GM19324 (cell line): ENCODE data around the gene ATP11A.

Experiments
- ATAC-seq: cut with Tn5 transposase; IDR thresholded peaks from one replicate; pipeline ENCODE4 v1.9.1; 2021; ENCODE audit warnings: mild to moderate bottlenecking, moderate library complexity; ENCODE audit not compliant: unreplicated experiment, low FRiP score

Gene ATP11A

DNA sequence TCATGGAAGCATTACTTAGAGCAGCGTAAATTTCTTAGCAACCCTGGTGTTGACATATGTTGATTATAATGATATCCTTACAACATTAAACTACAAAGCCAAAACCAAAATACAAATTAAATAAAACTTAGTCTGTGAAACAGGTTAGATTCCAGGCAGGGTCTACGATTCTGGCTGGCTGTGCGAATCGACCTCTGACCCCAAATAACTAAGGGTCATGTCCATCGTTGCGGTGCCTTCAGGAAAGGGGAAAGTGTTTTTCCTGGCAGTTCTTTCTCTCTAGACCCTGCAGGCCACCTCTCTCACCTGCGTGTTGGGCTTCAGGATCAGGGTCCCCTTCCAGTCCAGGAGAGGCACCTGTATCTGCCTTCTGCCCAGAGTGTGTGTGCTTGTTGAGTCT, 66.2 kb downstream of the ATP11A start:
- ATAC-seq: no peak

DNA sequence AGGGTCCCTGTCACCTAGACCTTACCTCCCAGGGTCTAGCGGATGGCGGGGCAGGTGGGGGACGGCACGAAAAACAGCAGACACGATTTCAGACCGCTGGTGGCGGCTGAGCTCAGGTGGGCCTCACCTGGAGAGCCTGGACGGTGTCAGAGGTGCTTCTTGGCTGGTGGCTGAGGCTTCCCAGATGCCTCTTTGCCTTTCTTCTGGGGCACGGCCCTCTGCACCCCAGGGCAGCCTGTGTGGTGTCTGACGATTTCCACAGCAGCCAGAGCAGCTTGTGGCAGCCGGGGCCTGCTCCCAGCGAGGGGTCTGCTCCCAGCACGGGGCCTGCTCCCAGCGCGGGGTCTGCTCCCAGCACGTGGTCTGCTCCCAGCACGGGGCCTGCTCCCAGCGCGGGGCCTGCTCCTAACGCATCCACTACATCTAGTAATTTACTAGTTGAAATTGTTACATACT, 66.7 kb downstream of the ATP11A start:
- ATAC-seq: no peak

GRCh38 chr13:112756967-112757758, 67.3 kb downstream of the ATP11A start:
- no peak for ATAC-seq

DNA sequence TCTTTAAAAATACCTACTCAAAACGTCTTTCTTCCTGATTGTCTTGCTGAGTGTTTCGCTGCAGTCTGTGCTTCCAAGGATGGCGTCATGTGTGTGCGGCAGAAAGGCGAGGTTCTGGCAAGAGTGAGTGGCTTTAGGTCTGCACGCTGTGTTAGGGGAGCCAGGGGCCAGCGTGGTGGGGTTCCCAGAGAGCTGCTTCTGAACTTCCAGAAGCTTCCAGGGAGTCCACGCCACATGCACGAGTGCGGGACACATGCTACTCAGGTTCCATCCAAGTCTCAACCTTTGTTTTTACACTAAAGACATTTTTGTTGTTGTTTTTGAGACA, 67.9 kb downstream of the ATP11A start:
- no peak for ATAC-seq

DNA sequence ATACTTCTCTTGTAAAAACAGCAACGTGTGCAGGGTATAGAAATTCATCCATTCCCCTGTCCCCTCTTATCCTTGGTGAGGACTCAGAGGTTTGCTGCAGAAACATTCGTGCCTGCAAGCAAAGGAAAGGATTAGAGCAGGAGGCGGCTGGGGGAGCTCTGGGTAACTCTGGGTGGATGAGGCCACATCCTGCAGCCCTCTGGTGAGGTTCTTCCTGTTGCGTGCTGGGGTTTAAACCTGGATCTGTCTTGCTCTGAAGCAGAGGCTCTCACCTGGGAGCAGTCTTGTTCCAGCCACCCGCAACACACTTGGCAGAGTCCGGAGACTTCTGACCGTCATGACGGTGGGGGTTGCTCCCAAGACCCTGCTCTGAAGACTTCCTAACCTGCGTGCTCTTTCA, 69.2 kb downstream of the ATP11A start:
- ATAC-seq: no peak

- ATAC-seq: no peak
Measured at GRCh38 chr13:112759827-112760226, 70.0 kb downstream of the ATP11A start.

DNA sequence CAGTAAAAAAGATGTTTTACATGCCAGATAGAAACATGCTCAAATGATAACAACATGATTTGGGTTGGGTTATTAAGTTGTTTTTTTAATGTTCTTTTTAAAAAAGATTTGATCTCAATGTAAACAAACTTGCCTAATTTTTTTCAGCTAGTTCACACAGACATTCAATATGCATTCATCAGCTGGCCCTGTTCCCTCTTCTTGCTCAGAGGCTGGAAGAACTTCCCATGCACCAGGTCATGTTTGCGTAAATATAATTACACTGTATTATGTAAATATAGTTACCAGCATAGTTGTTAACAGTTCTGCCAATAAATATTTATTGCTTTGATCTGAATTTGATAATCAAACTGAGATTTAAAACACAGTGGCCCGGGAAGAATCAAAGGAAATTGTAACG, 70.6 kb downstream of the ATP11A start:
- ATAC-seq: no peak

- ATAC-seq: no peak
Measured at GRCh38 chr13:112760931-112761330, 71.1 kb downstream of the ATP11A start.

DNA sequence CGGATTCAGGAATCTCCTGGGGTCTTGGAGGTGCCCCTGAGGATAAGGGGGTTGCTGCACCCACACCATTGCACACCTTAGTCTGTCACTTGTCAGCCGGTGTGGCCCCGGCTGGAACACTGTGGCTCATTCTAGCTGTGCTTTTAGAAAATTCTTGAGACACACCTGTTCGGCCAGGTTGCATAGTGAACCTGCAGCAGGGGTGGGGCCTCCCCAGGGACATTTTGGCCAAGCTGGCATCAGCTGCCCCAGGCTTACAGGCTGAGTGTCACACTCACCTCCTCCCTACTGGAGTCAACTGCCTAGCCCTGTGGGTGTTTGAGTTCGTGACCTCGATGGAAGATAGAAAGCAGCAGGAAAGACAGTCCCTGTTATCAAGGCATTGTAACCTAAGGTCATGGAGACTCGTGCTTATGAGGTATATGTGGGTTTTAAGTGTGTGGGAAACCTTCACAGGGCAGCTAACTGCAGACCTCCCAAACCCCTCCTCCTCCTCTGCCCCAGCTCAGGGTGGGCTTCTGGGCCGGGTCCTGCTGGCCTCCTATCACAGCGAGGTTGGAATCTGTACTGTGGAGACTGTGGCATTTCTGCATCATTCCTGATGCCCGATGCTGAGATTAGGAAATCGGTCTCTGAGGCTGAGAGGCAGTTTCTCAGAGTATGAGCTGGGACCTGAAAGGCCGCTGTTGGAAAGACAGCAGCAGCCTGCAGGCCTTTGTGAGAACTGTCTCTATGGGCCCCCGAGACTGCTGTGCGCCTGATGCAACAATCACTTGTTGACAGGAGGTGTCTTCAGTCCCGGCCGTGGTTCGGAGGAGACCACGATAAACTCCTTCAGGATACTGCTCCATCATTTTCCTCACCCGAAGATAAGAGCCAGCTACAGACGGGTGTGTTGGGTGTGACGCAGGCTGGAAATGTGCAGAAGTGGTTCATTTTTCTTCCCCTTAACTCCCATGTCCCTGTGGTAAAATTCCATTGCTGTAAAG, 72.2 kb downstream of the ATP11A start:
- no peak for ATAC-seq

DNA sequence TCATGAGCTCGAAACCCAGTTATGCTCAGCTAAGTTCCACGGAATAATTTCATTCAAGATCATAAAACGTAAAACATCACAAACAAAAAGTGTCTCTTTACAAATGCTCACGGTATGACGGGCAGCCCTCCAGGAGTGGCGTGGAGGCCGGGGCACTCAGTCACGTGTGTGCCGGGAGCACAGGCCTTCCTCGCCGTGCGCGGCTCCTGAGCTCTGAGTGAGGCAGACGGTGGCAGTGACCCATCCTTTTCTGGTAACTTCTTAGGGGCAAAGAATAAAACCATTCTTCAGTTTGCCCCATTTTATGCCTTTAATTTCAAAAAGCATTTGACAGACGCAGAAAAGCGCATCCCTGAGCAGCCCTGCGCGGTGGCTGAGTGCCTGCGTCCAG, 72.8 kb downstream of the ATP11A start:
- no peak for ATAC-seq

- ATAC-seq: no peak
Measured at GRCh38 chr13:112764028-112764427, 74.2 kb downstream of the ATP11A start.

- ATAC-seq: no peak
Measured at GRCh38 chr13:112764864-112765561, 75.2 kb downstream of the ATP11A start.

DNA sequence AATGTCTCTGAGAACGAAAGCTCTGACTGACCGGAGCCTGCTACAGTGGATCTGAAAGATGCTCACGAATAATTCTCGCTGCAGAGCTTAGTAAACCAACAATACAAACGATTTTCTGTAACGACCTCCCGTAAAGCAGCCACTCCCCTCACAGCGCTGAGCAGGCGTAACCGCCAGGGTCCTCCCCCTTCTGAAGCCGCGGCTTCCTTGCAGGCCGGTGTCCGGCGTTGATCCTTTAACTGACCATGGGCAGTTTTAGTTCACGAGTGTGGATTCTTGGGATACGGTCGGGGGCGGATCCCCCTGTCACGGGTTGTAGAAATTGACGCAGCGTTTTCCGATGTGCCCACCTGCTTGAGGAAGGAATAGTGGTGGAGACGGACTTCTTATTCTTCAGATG, 75.9 kb downstream of the ATP11A start:
- ATAC-seq: no peak

DNA sequence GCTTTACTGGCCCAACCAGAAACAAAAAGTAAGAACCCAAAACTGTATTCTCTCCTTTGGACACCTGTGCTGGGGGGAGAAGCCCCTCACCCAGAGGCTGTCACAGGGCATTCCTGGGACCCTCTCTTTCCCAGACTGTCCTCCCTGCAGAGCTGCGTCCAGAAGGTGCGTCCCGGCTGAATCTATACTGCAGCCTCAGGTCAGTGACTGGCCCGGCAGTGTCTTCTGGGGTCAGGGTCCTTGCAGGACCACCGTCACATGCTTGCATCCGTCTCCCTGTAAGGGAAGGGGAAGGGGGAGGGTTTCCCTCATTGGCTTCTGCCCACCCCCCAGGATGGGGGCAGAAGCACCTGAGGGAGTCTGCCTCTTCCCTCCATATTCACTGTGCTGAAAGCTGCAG, 76.5 kb downstream of the ATP11A start:
- ATAC-seq: no peak

DNA sequence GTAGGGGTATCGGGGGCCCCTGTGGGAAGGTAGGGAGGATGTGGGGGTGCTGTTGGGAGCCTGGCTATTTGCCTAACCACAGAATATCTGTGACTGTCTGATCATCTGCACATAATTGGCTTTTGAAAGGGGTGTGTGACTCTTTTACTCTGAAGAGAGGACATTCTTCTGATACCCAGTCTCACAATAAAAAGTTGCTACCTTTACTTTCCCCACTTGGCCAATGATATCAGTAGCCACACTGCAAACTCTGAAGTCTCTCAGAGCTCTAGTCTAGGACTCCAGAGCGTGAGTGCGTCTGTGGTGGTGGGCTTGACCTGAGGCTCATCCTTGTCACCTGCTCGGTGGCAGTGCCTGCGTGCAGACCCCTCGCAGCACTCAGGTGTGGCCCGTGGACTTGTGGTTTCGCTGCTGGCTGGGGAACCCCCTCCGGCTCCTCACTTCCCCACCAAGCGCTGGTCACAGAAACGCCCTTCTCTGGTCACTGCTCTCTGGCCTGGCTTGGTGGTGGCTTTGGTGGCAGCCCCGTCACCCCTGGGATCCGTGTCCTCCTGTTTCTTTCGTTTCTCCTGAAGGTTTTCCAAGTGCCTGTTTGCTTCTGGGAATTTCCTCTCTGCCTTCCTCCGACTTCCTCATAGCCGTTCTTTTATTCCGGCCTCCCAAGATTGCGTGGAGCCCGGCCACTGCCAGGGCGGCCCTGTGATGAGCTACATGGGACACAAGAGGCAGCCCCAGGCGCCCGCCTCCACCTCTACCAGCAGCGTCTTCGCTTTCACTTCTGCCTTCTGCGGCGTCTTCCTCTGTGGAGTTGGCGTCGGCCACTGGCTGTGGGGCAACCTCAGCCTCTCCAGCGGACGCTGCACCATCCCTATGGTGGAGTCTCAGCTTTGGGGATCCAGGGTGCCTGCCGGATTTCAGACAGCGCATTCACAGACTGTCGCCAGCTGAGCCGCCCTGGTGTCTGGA, 78.0 kb downstream of the ATP11A start:
- ATAC-seq: peak; percentile 81

- peak; percentile 60 for ATAC-seq
Measured at GRCh38 chr13:112768795-112769481, 79.1 kb downstream of the ATP11A start.

DNA sequence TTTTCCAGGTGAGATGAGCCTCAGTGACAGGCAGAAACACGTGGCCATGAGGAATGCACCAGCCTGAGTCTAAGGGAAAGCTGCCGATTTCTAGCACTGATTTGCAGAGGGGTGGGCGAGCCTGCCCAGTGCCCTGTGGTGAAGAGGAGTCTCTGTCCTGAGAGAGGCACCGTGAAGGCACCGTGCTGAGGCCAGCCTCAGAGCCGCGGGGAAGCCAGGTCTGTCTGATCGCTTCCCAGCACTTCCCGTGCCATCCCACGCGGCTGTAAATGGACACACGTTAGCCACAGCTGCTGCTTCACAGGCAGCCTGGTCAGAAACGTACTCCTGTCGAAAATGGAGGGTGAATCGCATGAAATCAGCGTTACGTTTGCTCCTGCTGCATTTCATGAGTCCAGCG, 79.8 kb downstream of the ATP11A start:
- no peak for ATAC-seq

DNA sequence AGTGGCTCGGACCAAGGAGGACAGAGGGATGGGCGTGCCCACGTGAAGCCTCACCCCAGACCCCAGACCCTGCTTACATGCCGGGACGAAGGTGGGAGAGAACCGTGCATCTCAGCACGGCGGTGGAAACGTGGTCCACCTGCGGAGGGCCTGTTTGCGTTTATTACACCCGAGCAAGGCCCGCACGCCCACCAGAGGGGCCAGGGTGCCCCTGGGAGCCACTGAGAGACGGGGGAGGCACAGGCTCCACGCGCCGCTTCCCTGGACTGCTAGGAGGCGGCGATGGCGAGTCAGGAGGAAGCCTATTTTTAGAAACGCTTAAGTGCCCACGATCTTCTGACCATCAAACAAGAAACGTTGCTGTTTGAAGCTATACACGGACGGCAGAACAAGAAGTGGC, 80.7 kb downstream of the ATP11A start:
- no peak for ATAC-seq

DNA sequence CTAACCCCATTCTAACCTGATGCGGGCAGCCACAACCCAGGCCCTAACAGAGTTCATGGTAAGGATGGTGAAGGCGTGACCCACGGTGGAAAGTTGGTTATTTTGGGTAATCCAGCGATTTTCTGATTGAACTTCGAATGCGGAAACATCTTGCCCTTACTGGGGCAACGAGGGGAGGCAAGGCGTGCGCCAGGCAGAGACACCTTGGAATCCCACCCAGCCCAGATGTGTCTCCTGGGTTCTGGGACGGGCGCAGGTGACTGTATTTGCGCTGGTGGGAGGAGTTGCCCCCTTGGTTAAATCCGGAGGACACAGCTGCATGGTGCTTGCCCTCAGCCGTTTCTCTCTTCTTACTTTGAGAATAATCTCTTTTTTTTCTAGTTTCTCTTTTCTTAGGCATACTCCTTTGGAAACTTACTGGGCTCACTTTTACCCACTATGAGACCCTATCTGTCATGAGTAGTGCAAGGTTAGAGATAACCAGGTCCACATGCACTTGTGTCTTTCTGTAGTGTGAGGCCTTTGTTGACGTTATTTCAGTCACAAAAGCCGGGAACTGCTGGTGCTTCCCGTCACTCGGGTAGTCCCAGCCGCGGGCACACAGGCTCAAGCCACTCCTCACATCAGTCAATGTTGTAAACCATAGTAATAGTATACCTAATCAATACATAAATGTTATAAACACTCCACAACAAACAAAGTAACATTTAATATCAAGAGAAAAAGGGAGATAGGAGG, 81.5 kb downstream of the ATP11A start:
- no peak for ATAC-seq
